HCT116 (cell line): ENCODE data around the gene COL4A4. TPM values are rescaled to one million over a fixed set of nuclear protein-coding genes. Genes with fewer than 3 reads are reported as not detected.

ENCODE experiments used
- ATAC-seq: fragments of 200-7000 bp; cut with Tn5 transposase; 2 replicates; pipeline ENCODE4 v1.9.1; 2020; ENCODE audit warnings: mild to moderate bottlenecking, moderate library complexity
- BruUV-seq: library from RNA; stranded (reverse); fragments of 400-500 nt; replicated peaks from 2 replicates; lab custom pipeline; 2021; lab: Mats Ljungman, UMichigan
- CTCF ChIA-PET: fragments of 300-600 bp; sonication (Branson Sonifier 250); formaldehyde crosslinking; loops from one replicate; lab custom pipeline; 2021; ENCODE audit warnings: antibody characterized with exemption; lab: Charles Lee
- POLR2A ChIA-PET: fragments of 300-600, 350-600 bp; sonication (Branson Sonifier 250); formaldehyde crosslinking; loops from one replicate; lab custom pipeline; 2021; ENCODE audit warnings: antibody characterized with exemption; lab: Charles Lee
- RAD21 ChIA-PET, 2 experiments: fragments of 300-600 bp; sonication (Branson Sonifier 250); formaldehyde crosslinking; loops; one replicate each; lab custom pipeline; 2023; ENCODE audit warnings: low total read pairs in 2 of 2; ENCODE audit not compliant: uncharacterized antibody in 2 of 2, unreplicated experiment in 2 of 2, low non-redundant PET in 1 of 2; lab: Charles Lee
- DNase-seq: peaks from one replicate; pipeline ENCODE4 v3.0.0-alpha.2; 2010; ENCODE audit warnings: low read depth, low spot score
- H2AFZ ChIP-seq: fragments of 200-600 bp; shearing (Covaris generic), sonication (generic); 2 replicates; pipeline ENCODE4 v1.6.1; 2017; ENCODE audit warnings: low read depth, mixed run types, mixed read lengths, antibody characterized with exemption, low read length; ENCODE audit not compliant: poor library complexity, severe bottlenecking
- H3K27ac ChIP-seq: 2 replicates; pipeline ENCODE4 v1.5.1; 2012; ENCODE audit warnings: low read depth, low read length
- H3K27me3 ChIP-seq: fragments of 200-600 bp; sonication (generic); 2 replicates; pipeline ENCODE4 v1.6.1; 2016; ENCODE audit warnings: mixed run types, low read length, mixed read lengths; ENCODE audit not compliant: insufficient read depth
- H3K36me3 ChIP-seq, 2 experiments: fragments of 200-500 bp in 1 of 2; fragments of 200-600 bp in 1 of 2; sonication (Bioruptor generic) in 1 of 2; sonication (generic) in 1 of 2; 2 replicates each; pipeline versions ENCODE4 v1.5.1 to v1.6.1; 2014 to 2016; ENCODE audit warnings: low read length in 2 of 2, inconsistent platforms in 1 of 2, mixed read lengths in 1 of 2, mixed run types in 1 of 2; ENCODE audit not compliant: insufficient read depth in 2 of 2, control insufficient read depth in 1 of 2
- H3K4me1 ChIP-seq, 2 experiments: fragments of 200-600 bp in 1 of 2; sonication (generic) in 1 of 2; 2 replicates each; pipeline versions ENCODE4 v1.5.1 to v1.6.1; 2012 to 2017; ENCODE audit warnings: low read length in 2 of 2, inconsistent platforms in 1 of 2, mild to moderate bottlenecking in 1 of 2, mixed read lengths in 1 of 2, mixed run types in 1 of 2, moderate library complexity in 1 of 2; ENCODE audit not compliant: insufficient read depth in 2 of 2, control insufficient read depth in 1 of 2
- H3K4me2 ChIP-seq: fragments of 200-600 bp; sonication (generic); 2 replicates; pipeline ENCODE4 v1.6.1; 2017; ENCODE audit warnings: mixed run types, low read length, mixed read lengths
- H3K4me3 ChIP-seq, 2 experiments: fragments of 200-600 bp in 1 of 2; sonication (generic) in 1 of 2; replicated peaks in 1 of 2; 2 replicates each; pipeline ENCODE4 v1.5.1; 2011 to 2016; ENCODE audit warnings: low read length in 2 of 2, control low read depth in 1 of 2, low read depth in 1 of 2, mild to moderate bottlenecking in 1 of 2, mixed read lengths in 1 of 2, mixed run types in 1 of 2
- H3K79me2 ChIP-seq: fragments of 200-600 bp; sonication (generic); 2 replicates; pipeline ENCODE4 v1.6.1; 2017; ENCODE audit warnings: mild to moderate bottlenecking, mixed run types, low read length, moderate library complexity, mixed read lengths; ENCODE audit not compliant: insufficient read depth
- H3K9ac ChIP-seq: fragments of 200-600 bp; sonication (generic); 2 replicates; pipeline ENCODE4 v1.6.1; 2016; ENCODE audit warnings: low read length, mixed read lengths
- H3K9me2 ChIP-seq: fragments of 200-600 bp; sonication (generic), shearing (Covaris generic); 2 replicates; pipeline ENCODE4 v1.6.1; 2017; ENCODE audit warnings: mixed run types, mild to moderate bottlenecking, moderate library complexity; ENCODE audit not compliant: insufficient read depth
- H3K9me3 ChIP-seq, 2 experiments: fragments of 200-500 bp in 1 of 2; fragments of 200-600 bp in 1 of 2; sonication (Bioruptor generic) in 1 of 2; sonication (generic) in 1 of 2; 2 replicates each; pipeline ENCODE4 v1.6.1; 2014 to 2017; ENCODE audit warnings: low read length in 2 of 2, mixed read lengths in 2 of 2, inconsistent platforms in 1 of 2, low read depth in 1 of 2, mild to moderate bottlenecking in 1 of 2, mixed run types in 1 of 2, moderate library complexity in 1 of 2; ENCODE audit not compliant: control insufficient read depth in 1 of 2, insufficient read depth in 1 of 2
- H4K20me1 ChIP-seq: fragments of 200-600 bp; sonication (generic), shearing (Covaris generic); 2 replicates; pipeline ENCODE4 v1.6.1; 2017; ENCODE audit warnings: mixed run types, mild to moderate bottlenecking, moderate library complexity; ENCODE audit not compliant: insufficient read depth
- CBX3 ChIP-seq: IDR thresholded peaks from 2 replicates; pipeline ENCODE4 v1.6.1; 2012; ENCODE audit warnings: low read depth
- ELF1 ChIP-seq: IDR thresholded peaks from 2 replicates; pipeline ENCODE4 v1.6.1; 2012; ENCODE audit warnings: low read depth, borderline replicate concordance
- EZH2phosphoT487 ChIP-seq: fragments of 200-600 bp; IDR thresholded peaks from 2 replicates; pipeline ENCODE4 v1.6.1; 2018; ENCODE audit warnings: antibody characterized with exemption, borderline replicate concordance
- JUND ChIP-seq: IDR thresholded peaks from 2 replicates; pipeline ENCODE4 v1.6.1; 2012
- POLR2A ChIP-seq: IDR thresholded peaks from 2 replicates; pipeline ENCODE4 v1.7.0; 2011; ENCODE audit warnings: borderline replicate concordance; ENCODE audit not compliant: insufficient read depth, insufficient read length; ENCODE audit errors: extremely low read depth
- RAD21 ChIP-seq: IDR thresholded peaks from 2 replicates; pipeline ENCODE4 v1.6.1; 2012; ENCODE audit warnings: low read depth, mild to moderate bottlenecking
- SIN3A ChIP-seq: IDR thresholded peaks from 2 replicates; pipeline ENCODE4 v1.6.1; 2012; ENCODE audit warnings: low read depth
- ZBTB33 ChIP-seq: IDR thresholded peaks from 2 replicates; pipeline ENCODE4 v1.6.1; 2011; ENCODE audit warnings: mild to moderate bottlenecking, low read length, moderate library complexity; ENCODE audit not compliant: insufficient replicate concordance; ENCODE audit errors: extremely low read depth
- ZFX ChIP-seq: fragments of 450-650 bp; IDR thresholded peaks from 2 replicates; pipeline ENCODE4 v1.6.1; 2017
- ZNF274 ChIP-seq: fragments of 200-500 bp; sonication (Bioruptor generic); IDR thresholded peaks from 2 replicates; pipeline ENCODE4 v1.6.1; 2014; ENCODE audit warnings: mild to moderate bottlenecking, low read depth, low read length, inconsistent platforms
- intact Hi-C: fragments of 100-400 bp; cut with micrococcal nuclease; formaldehyde crosslinking; loops from 2 replicates; pipeline ENCODE4 v1.10.0; 2022
- total RNA-seq: library from RNA; stranded (reverse); gene quantifications from one replicate; pipeline ENCODE4 v1.2.1, GENCODE V29; 2021; ENCODE audit not compliant: unreplicated experiment
- TF ChIP-seq, protein P1 (sequence below): IDR thresholded peaks from 2 replicates; pipeline ENCODE4 v1.6.1; 2012; ENCODE audit warnings: low read depth
- TF ChIP-seq, protein P2 (sequence below), 3 experiments: fragments of 200-600 bp in 1 of 3; sonication (generic) in 1 of 3; IDR thresholded peaks in 2 of 3; conservative IDR thresholded peaks in 1 of 3; 2 replicates each; pipeline ENCODE4 v1.5.1; 2012 to 2017; ENCODE audit warnings: low read depth in 2 of 3, low read length in 2 of 3, antibody characterized with exemption in 1 of 3, borderline replicate concordance in 1 of 3, control low read depth in 1 of 3, mild to moderate bottlenecking in 1 of 3, mixed read lengths in 1 of 3, mixed run types in 1 of 3, moderate library complexity in 1 of 3; ENCODE audit not compliant: insufficient read depth in 1 of 3

Gene COL4A4
- total RNA-seq, 1 experiment from 2014 or later: 5.9 TPM

DNA sequence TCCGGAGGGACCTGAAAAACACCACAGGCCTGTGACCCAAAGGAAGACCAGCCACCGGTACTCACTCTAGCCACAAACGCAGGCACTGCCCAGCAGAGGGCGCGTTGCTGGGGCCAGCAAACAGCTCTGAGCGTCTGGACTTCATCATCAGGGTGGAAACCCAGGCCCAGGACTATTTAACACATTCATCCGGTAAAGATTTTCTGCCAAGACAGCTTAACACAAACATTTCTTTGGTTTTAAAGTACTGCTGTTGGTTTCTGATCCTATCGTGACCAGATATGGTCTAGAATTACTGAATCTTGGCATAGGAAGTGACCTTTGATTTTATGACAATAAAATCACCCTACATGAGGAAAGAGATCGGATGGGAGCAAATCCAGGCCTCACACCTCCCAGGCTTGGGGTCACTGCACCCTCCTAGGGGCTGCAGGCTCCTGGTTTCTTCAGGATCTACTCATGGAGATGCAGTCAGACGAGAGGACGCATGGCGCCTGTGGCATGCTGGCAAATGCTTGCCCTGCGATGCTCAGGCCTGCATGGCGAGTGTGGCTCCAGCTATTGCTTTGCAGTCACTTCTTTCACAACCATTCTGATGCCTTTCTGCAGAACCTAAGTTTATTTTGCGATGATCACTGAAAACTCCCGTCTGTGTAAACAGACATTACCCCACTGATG is 130.4 kb downstream of the COL4A4 start:
- BruUV-seq: no TSS peak
- Histone ChIP-seq H3K79me2 (no peaks in the 10 kb centered on the region), H2AFZ (peak overlapping the region; percentile 13), H3K9me2 (no peaks in the 10 kb centered on the region), H3K36me3 (no peaks in the 10 kb centered on the region), H3K27ac (no peak overlapping the region), H3K4me3 (no peak overlapping the region), H3K9me3 (no peaks in the 10 kb centered on the region), H3K4me2 (no peak overlapping the region), H3K9ac (no peak overlapping the region), H3K27me3 (no peaks in the 10 kb centered on the region), H4K20me1 (no peaks in the 10 kb centered on the region), H3K4me1 (no peaks in the 10 kb centered on the region)
- intact Hi-C loops: loop anchor here (10.0 kb wide), 1 partner anchor 201 kb away; no protein-coding TSS in a partner anchor
- POLR2A ChIA-PET: no interaction called here
- ATAC-seq (peak; percentile 100), DNase-seq (peak; percentile 4)
- CTCF ChIA-PET: interaction anchor here (0.8 to 1.5 kb wide), 7 partner anchors 9 to 204 kb away, joined by 3 to 10 read pairs (median 4); no protein-coding TSS in a partner anchor
- TF ChIP-seq, protein P1, sequence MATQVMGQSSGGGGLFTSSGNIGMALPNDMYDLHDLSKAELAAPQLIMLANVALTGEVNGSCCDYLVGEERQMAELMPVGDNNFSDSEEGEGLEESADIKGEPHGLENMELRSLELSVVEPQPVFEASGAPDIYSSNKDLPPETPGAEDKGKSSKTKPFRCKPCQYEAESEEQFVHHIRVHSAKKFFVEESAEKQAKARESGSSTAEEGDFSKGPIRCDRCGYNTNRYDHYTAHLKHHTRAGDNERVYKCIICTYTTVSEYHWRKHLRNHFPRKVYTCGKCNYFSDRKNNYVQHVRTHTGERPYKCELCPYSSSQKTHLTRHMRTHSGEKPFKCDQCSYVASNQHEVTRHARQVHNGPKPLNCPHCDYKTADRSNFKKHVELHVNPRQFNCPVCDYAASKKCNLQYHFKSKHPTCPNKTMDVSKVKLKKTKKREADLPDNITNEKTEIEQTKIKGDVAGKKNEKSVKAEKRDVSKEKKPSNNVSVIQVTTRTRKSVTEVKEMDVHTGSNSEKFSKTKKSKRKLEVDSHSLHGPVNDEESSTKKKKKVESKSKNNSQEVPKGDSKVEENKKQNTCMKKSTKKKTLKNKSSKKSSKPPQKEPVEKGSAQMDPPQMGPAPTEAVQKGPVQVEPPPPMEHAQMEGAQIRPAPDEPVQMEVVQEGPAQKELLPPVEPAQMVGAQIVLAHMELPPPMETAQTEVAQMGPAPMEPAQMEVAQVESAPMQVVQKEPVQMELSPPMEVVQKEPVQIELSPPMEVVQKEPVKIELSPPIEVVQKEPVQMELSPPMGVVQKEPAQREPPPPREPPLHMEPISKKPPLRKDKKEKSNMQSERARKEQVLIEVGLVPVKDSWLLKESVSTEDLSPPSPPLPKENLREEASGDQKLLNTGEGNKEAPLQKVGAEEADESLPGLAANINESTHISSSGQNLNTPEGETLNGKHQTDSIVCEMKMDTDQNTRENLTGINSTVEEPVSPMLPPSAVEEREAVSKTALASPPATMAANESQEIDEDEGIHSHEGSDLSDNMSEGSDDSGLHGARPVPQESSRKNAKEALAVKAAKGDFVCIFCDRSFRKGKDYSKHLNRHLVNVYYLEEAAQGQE: no peak
- no peak for TF ChIP-seq SIN3A
- TF ChIP-seq EZH2phosphoT487: no peak
- TF ChIP-seq ELF1: no peak
- no peak for TF ChIP-seq ZFX
- no peak for TF ChIP-seq ZBTB33
- TF ChIP-seq JUND: no peak
- no peak for TF ChIP-seq ZNF274
- TF ChIP-seq CBX3: no peak
- peak; percentile 49 for TF ChIP-seq RAD21
- TF ChIP-seq POLR2A: no peak
- TF ChIP-seq, protein P2, sequence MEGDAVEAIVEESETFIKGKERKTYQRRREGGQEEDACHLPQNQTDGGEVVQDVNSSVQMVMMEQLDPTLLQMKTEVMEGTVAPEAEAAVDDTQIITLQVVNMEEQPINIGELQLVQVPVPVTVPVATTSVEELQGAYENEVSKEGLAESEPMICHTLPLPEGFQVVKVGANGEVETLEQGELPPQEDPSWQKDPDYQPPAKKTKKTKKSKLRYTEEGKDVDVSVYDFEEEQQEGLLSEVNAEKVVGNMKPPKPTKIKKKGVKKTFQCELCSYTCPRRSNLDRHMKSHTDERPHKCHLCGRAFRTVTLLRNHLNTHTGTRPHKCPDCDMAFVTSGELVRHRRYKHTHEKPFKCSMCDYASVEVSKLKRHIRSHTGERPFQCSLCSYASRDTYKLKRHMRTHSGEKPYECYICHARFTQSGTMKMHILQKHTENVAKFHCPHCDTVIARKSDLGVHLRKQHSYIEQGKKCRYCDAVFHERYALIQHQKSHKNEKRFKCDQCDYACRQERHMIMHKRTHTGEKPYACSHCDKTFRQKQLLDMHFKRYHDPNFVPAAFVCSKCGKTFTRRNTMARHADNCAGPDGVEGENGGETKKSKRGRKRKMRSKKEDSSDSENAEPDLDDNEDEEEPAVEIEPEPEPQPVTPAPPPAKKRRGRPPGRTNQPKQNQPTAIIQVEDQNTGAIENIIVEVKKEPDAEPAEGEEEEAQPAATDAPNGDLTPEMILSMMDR (IDR thresholded peaks at IDR 0.05 in 2 of 3, conservative IDR thresholded peaks at IDR 0.05 in 1 of 3; ENCODE audit: borderline replicate concordance in 1 of 3, insufficient read depth in 1 of 3, low read depth in 2 of 3, low read length in 2 of 3): peak; percentile 42 to 91 (median 89); a peak in 5 of 6 replicates
- RAD21 ChIA-PET: no interaction called here
